ENCODE measurements around the gene MIEF1.

DNA sequence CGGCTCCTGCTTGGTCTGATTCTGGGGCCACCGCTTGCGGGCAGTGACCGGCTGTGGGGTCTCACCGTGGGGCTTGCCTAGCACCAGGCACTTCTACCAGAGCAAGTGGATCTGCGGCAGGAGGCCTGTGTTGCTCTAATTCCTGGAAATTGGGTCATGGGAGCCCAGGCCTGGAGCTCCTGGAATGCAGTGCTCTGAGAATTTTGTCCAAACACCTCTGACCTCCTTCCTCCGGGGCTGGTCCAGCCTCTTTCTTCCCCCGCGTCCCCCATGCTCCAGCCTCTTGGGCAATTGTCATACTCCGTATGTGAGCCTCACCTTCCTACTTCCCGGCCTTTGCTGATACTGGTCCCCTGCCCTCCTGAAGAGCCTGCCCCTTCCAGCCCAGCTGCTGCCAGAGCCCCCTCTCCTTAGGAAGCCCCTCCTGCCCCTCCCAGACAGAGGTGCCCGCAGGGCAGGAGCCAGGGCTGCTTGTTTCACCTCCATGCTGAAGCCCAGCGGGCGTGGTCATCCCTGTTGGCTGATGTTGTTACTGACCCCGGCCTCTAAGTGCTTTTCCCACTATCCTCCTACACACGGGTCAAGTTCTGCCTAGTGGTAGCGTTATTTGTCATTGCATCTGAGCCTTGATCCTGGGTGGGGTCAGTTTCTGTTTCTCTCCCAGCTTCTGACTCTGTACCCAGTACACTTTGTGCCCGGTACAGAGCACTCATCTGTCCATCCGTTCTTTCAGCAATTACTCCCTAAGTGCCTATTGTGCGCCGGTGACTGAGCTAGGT, 35.7 kb upstream of the MIEF1 start:
- TF ChIP-seq CTCF (conservative IDR thresholded peaks at IDR 0.05 in 1 of 2, IDR thresholded peaks at IDR 0.05 in 1 of 2; ENCODE audit: extremely low read depth in 1 of 2, insufficient read depth in 1 of 2, low read depth in 1 of 2, low read length in 2 of 2) (no peak), EZH2 (IDR thresholded peaks at IDR 0.05; ENCODE audit: borderline replicate concordance, low read length) (no peak)

All from mammary epithelial cell (primary cell).